GM18951 (cell line): ENCODE results near the gene SELENOI.

Source experiments
- POLR2A ChIP-seq: IDR thresholded peaks from 4 replicates; pipeline ENCODE4 v1.6.1; 2011; ENCODE audit warnings: mild to moderate bottlenecking; ENCODE audit not compliant: insufficient read length, insufficient read depth; ENCODE audit errors: extremely low read depth
- in situ Hi-C: fragments of 300-500 bp; cut with MboI; formaldehyde crosslinking; loops from one replicate; pipeline ENCODE4 v1.12.0; 2022; ENCODE audit warnings: low sequenced_read_pairs, mixed read lengths, inconsistent platforms; ENCODE audit not compliant: unreplicated experiment

The SELENOI gene

GRCh38 chr2:26414311-26414710, 68.4 kb downstream of the SELENOI start:
- in situ Hi-C loops = no loop called here
- TF ChIP-seq POLR2A = no peak

DNA sequence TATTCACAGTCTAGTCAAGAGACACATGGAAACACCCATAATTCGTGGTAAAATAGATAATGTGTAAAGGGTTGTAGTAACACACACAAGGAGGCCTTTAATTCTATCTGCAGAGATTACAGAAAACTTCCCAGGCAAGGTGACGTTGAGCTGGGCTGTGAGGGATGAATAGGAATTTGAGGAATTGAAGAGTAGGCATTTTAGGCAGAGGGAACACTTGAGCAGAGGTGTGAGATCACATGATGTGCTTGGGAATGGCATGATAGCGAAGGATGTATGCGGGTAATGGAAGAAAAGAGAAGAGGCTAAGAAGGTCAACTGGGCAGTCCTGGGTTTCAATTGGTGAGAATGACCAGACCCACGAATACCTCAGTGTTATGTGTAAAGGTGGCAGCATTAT, 76.0 kb downstream of the SELENOI start:
- in situ Hi-C loops = no loop called here
- no peak for TF ChIP-seq POLR2A

DNA sequence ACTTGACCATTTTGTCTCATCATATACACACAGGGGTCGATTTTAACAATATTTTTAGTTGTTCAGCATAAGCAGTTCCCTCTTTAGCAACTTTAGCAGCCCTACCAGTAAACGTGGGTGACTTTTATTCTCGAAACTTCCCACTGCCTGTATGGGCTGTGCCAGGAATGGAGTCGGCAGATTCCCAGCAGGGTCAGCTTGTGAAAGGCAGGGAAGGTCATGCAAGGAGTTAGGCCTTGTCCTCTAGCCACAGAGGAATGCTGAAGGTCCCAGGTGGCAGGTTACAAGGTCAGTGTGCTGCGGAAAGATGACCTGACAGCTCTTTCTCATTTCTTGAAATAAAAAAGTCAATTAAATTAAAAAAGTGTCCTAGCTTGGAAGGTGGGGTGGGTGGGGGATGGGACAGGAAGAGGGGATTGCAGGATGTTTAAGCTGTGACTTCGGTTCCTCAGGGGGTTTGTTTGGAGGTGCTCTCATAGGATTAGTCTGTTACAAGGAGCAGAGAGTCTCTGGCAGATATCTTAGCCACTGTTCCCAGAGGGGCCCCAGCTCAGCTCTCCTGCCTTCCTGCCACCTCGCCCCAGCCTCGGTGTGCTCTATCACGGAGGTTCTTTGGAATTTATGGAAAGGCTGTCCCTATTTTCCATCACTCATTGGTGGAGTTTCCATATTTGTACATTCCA, 77.1 kb downstream of the SELENOI start:
- in situ Hi-C loops = no loop called here
- TF ChIP-seq POLR2A = no peak

GRCh38 chr2:26423750-26424149, 77.8 kb downstream of the SELENOI start:
- no peak for TF ChIP-seq POLR2A
- in situ Hi-C loops = no loop called here

GRCh38 chr2:26424221-26424620, 78.3 kb downstream of the SELENOI start:
- in situ Hi-C loops = no loop called here
- no peak for TF ChIP-seq POLR2A

- no peak for TF ChIP-seq POLR2A
- in situ Hi-C loops = no loop called here
Measured at GRCh38 chr2:26428846-26429245, 82.9 kb downstream of the SELENOI start.

- TF ChIP-seq POLR2A = no peak
- in situ Hi-C loops = no loop called here
Measured at GRCh38 chr2:26429779-26430578, 84.0 kb downstream of the SELENOI start.

GRCh38 chr2:26430826-26431225, 84.9 kb downstream of the SELENOI start:
- TF ChIP-seq POLR2A = no peak

GRCh38 chr2:26432363-26432762, 86.4 kb downstream of the SELENOI start:
- no peak for TF ChIP-seq POLR2A

More at GRCh38 chr2:26430826-26431225, 84.9 kb downstream of the SELENOI start:
- in situ Hi-C loops = no loop called here

GRCh38 chr2:26432859-26433258, 86.9 kb downstream of the SELENOI start:
- in situ Hi-C loops = no loop called here
- TF ChIP-seq POLR2A = no peak

More at GRCh38 chr2:26432363-26432762, 86.4 kb downstream of the SELENOI start:
- in situ Hi-C loops = no loop called here

DNA sequence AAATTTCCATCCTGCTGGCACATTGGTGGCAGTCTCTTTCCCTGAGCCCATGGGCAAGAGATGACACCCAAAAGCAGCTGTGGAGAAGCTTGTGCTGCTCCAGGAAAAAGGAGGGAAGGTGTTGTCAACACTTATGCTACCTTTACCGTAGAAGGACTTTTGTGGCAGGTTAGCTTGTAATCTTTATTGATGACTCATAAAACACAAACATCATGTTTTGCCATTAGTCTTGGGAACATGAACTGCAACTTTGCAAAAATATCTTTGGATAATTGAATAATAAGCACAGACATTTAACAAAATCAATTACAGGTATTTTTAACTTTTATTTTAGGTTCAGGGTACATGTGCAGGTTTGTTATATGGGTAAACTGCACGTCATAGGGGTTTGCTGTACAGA, 89.2 kb downstream of the SELENOI start:
- in situ Hi-C loops = no loop called here
- TF ChIP-seq POLR2A = no peak

GRCh38 chr2:26438526-26438925, 92.6 kb downstream of the SELENOI start:
- in situ Hi-C loops = no loop called here
- no peak for TF ChIP-seq POLR2A

DNA sequence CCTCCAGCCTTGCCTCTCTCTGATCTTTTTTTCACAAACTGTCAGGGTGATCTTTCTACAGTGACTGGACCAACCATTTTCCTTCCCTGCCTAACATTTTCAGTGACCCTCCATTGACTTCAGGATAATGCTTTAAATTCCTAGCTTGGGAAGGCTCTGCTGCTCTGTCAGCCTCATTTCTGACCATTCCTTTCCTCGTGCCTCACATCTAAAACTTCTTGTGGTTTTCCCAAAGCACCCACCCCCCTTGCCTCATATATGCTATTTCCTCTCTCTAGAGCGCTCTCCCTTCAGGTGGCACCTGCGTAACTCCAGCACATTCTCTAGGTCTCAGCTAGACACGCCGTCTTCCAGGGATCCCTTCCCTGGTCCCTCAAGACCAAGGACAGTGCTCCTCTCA, 93.0 kb downstream of the SELENOI start:
- TF ChIP-seq POLR2A = no peak
- in situ Hi-C loops = no loop called here

DNA sequence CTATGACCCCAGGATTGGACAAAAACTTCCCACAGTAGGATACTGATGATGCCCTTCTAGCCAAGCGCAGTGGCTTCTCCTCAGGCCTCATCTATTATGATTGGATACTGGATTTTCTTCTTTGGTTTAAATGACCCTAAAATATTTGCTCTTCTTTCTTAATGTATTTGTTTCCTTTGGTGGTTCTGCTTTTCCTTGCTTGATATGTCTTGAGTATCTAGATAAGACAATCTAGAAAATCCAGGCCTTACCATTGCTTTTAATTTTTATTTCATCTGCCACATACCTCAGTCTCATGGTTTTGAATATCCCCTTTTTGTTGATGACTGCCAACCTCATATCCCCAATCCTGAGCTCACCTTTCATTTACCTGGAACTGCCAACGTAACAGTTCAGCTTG, 96.4 kb downstream of the SELENOI start:
- in situ Hi-C loops = no loop called here
- no peak for TF ChIP-seq POLR2A
